GM20000 (cell line): Measurements from ENCODE around the gene UBXN11.
"Not testable (repeated sequence)": the region's sequence is repeated elsewhere in the genome, so short reads cannot be mapped to it uniquely, and the experiment has no call there.

ENCODE experiments used
- DNase-seq: peaks from one replicate; pipeline ENCODE4 v3.0.0; 2012; ENCODE audit warnings: low spot score
- TF ChIP-seq, protein P1 (sequence below): IDR thresholded peaks from 2 replicates; pipeline ENCODE4 v1.5.1; 2012; ENCODE audit warnings: mild to moderate bottlenecking, control low read depth; ENCODE audit errors: extremely low read depth, missing control alignments

Gene UBXN11

DNA sequence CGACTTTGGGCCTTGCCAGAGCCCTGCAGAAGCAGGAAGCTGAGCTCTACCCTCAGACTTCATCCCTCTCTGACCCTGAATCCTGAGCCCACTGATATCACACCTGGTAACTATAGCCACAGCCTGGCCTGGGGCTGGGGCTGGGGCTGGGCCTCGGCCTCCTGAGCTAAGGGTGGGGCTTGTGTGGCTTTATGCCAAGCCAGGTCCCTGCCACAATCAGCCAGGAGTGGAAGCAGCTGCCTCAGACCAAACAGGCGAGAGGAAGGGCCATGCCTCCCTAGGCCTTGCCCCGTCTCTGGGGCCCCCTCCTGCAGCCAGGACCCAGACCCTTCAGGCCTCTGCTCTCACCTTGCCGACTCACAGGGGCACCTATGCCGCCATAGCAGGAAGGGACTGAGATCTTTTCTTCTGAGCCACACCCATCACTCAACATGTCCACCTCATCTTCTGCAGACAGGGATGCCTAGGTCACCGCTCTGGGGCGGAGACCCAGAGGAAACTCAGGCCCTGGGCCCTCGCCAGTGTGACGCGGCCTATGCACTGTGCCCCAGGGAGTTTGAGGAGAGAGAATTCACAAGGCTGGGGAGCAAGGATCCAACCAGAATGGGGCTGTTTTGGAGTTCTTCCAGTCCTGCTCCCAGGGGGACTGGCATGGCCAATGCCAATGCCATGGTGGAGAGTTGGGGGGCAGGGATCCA lies 5.7 kb downstream of the UBXN11 start:
- DNase-seq = no peak
- TF ChIP-seq, protein P1, sequence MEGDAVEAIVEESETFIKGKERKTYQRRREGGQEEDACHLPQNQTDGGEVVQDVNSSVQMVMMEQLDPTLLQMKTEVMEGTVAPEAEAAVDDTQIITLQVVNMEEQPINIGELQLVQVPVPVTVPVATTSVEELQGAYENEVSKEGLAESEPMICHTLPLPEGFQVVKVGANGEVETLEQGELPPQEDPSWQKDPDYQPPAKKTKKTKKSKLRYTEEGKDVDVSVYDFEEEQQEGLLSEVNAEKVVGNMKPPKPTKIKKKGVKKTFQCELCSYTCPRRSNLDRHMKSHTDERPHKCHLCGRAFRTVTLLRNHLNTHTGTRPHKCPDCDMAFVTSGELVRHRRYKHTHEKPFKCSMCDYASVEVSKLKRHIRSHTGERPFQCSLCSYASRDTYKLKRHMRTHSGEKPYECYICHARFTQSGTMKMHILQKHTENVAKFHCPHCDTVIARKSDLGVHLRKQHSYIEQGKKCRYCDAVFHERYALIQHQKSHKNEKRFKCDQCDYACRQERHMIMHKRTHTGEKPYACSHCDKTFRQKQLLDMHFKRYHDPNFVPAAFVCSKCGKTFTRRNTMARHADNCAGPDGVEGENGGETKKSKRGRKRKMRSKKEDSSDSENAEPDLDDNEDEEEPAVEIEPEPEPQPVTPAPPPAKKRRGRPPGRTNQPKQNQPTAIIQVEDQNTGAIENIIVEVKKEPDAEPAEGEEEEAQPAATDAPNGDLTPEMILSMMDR = no peak

DNA sequence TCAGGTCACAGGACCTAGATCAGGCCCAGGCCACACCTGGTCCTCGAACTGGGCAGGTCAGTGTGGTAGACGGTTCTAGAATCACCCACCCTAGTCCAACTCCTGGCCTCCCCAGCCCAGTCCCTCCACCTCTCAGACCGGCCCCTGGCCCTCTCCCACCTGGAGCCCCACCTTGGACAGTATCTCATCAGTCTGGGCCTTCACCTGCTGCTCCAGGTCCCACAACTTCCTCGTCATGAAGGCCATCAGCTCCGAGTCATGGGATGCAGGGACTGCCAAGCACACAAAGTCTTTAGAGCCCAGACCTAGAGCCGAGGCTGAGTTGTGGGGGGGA lies 8.7 kb downstream of the UBXN11 start:
- TF ChIP-seq, protein P1 = no peak
- no peak for DNase-seq

DNA sequence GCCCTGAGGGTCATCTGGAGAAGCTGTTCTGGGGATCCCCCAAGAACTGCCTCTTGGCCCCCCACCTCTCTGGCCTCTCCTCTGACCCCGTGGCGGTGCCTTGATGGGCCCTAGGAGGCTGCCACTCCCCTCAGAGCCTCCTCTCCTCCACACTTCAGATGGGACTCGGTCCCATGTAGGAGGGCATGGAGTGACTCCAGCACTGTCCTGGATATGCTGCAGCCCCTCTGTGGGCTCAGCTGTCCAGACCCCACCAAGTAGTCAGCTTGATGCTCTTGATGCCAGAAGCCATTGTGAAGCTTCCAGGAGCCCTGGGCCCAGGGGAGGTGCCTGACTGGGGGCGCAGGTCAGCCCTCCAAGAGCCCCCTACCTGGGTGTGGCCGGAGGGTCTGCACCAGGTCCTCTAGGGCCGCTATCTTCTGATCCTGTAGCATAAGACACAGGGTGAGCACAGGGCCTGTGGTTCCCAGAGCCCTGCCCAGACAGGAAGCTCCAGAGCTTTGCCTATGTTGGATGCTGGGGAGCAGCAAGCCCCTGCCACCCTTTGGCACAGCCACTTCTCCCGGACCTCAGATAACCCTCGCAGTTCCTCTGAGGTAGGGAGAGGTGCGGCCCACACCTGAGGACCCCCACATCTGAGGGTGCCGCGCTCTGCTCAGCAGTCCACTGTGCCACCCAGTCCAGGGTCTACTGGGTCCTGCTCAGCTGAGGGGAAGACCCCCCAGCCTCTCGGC lies 9.2 kb downstream of the UBXN11 start:
- TF ChIP-seq, protein P1 = no peak
- DNase-seq = no peak

DNA sequence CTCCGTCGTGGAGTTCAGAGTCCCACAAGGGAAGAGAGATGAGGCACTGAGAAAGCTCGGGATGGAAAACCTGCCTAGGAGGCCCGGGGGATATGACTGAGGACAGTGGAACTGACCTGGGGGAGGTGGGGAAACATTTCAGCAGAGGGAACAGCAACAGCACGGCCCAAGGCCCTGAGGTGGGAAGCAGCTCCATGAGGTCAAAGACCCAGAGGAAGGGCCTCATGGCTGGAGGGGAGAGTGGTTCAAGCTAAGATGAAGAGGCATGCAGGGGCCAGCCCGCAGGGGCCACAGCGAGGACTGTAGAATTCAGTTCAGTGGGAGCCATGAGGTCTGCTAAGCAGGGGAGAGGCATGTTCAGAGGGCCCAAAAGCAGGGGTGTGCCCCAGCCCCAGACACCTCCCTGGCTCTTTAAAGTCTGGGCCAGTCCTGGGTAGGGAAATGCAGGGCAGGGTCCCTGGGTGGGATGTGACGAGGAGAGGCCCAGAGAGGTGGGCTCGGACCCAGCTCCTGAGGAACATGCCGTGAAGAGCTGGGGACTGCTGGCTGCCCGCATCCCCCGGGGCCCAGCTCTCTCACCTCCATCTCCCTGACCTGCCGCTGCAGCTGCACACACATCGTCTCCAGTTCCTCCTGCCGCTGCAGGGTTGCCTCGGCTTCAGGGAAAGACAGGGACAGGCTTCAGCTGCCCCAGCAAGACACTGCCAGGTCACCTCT lies 9.9 kb downstream of the UBXN11 start:
- no peak for DNase-seq
- TF ChIP-seq, protein P1 = no peak

DNA sequence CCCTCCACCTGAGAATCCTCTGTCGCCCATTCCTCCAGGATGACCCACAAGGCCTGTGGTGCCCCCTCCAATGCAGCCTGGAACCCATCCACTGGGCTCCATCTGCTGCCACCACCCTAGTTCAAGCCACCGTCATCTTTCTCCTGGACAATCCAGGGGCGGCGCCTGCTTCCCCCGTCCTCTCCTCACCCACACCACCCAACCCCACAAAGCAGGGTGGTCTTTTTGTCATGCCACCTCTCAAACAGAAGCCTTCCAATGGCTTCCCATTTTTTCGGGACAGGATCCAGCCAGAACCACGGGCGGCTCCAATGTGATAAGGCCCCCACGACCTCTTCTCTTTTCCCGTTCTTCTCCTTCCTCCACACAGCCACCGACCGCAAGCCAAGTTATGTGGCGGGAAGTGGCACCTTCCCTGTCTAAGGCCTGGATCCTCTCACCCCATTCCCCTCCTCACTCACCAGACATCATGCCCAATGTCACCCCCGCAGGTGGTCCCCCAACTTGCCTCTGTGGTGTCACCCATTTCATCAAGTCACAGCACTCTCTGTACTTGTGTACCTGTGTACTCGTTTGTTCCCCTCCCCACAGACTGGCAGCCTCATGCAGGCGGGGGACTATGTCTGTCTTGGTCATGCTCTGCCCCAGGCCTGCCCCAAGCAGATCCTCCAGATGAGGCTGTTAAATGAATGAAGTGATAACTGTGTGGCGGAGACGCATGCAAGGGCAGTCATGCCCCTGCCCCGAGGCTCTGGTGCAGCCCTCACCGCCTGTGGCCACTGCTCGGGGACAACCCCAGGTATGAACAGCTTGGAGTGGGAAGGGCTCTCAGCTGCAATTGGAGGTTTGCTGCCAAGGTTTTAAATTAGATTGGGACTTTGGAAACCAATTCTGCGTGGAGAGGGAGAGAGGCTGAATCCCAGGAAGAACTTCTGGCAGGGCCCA lies 11.0 kb downstream of the UBXN11 start:
- no peak for DNase-seq
- TF ChIP-seq, protein P1 = no peak

DNA sequence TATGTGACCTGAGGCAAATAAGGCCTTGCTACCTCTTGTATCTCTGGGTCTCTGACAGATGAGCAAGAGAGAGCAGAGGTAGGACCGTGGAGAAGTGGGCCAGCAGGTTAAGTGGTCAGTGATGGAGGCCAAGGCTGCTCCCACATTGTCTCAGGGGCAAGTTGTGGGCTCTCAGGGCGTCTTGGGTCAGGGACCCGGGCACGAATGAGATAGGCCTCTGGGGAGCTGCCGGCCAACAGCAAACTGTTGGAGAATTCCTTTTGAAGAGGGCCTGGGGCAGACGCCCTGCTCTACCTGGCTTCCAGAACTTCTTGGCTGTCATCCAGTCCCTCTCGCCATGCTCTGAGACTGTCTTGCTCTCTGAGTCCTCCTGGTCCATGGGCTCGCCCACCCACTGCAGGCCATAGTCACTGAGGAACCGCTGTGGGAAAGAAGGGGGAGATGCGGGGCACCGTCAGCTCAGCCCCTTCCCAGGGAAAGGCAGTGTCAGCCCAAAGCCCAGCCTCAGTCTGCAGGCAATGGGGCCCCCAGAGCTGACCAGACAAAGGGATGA lies 12.4 kb downstream of the UBXN11 start:
- DNase-seq = no peak

DNA sequence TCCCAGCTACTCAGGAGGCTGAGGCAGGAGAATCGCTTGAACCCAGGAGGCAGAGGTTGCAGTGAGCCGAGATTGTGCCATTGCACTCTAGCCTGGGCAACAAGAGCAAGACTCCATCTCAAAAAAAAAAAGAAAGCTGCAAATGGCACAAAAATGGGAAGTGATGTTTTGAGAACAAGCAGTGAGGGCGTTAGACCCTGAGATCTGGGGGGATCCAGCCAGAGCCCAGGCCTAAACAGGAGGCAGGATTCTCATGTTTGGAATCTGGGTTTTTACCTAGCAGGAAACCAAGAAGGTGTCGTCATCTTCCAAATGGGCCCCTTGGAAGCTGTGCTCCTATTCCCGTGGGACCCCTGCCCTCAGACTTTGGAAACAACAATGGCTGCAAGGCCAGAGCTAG lies 13.7 kb downstream of the UBXN11 start:
- DNase-seq = not testable (repeated sequence)

More for the DNA sequence above, 12.4 kb downstream of the UBXN11 start:
- TF ChIP-seq, protein P1 = no peak
